Measurements from ENCODE around the gene FAM25G. TPM values are rescaled to one million over a fixed set of nuclear protein-coding genes. Genes with fewer than 3 reads are reported as not detected.
A peak's percentile ranks its signal among the peaks of the same experiment; 100 is the strongest.
"Not testable (repeated sequence)": the region's sequence is repeated elsewhere in the genome, so short reads cannot be mapped to it uniquely, and the experiment has no call there.

Gene FAM25G
- total RNA-seq, 1 donor from 2014 or later = not detected

- H3K27ac Mint-ChIP-seq; H3K4me3 Mint-ChIP-seq; H3K4me1 Mint-ChIP-seq; intact Hi-C loops (cut with micrococcal nuclease); H3K36me3 Mint-ChIP-seq (ENCODE audit: low read depth); DNase-seq; H3K27me3 Mint-ChIP-seq; H3K9me3 Mint-ChIP-seq: not testable (repeated sequence)
Measured at GRCh38 chr10:47475101-47475500, 16.4 kb downstream of the FAM25G start.

- H3K4me3 Mint-ChIP-seq; DNase-seq; H3K27ac Mint-ChIP-seq; intact Hi-C loops (cut with micrococcal nuclease); H3K4me1 Mint-ChIP-seq; H3K36me3 Mint-ChIP-seq (ENCODE audit: low read depth); H3K27me3 Mint-ChIP-seq; H3K9me3 Mint-ChIP-seq: not testable (repeated sequence)
Measured at GRCh38 chr10:47473516-47473915, 18.0 kb downstream of the FAM25G start.

- intact Hi-C loops (cut with micrococcal nuclease); H3K4me3 Mint-ChIP-seq; H3K4me1 Mint-ChIP-seq; H3K27ac Mint-ChIP-seq; DNase-seq; H3K36me3 Mint-ChIP-seq (ENCODE audit: low read depth); H3K9me3 Mint-ChIP-seq; H3K27me3 Mint-ChIP-seq: not testable (repeated sequence)
Measured at GRCh38 chr10:47472647-47473046, 18.9 kb downstream of the FAM25G start.

GRCh38 chr10:47472072-47472471 lies 19.4 kb downstream of the FAM25G start:
- H3K4me1 Mint-ChIP-seq; H3K4me3 Mint-ChIP-seq; H3K36me3 Mint-ChIP-seq (ENCODE audit: low read depth); H3K27ac Mint-ChIP-seq; intact Hi-C loops (cut with micrococcal nuclease); DNase-seq; H3K27me3 Mint-ChIP-seq; H3K9me3 Mint-ChIP-seq: not testable (repeated sequence)

GRCh38 chr10:47468731-47469528 lies 22.6 kb downstream of the FAM25G start:
- H3K9me3 Mint-ChIP-seq; H3K36me3 Mint-ChIP-seq (ENCODE audit: low read depth); H3K4me1 Mint-ChIP-seq; H3K4me3 Mint-ChIP-seq; H3K27me3 Mint-ChIP-seq; DNase-seq; H3K27ac Mint-ChIP-seq; intact Hi-C loops (cut with micrococcal nuclease): not testable (repeated sequence)

GRCh38 chr10:47467957-47468356 lies 23.5 kb downstream of the FAM25G start:
- DNase-seq; H3K27me3 Mint-ChIP-seq; H3K4me1 Mint-ChIP-seq; H3K36me3 Mint-ChIP-seq (ENCODE audit: low read depth); H3K9me3 Mint-ChIP-seq; intact Hi-C loops (cut with micrococcal nuclease); H3K4me3 Mint-ChIP-seq; H3K27ac Mint-ChIP-seq: not testable (repeated sequence)

GRCh38 chr10:47467458-47467857 lies 24.0 kb downstream of the FAM25G start:
- H3K9me3 Mint-ChIP-seq; H3K36me3 Mint-ChIP-seq (ENCODE audit: low read depth); H3K4me1 Mint-ChIP-seq; H3K27ac Mint-ChIP-seq; DNase-seq; H3K4me3 Mint-ChIP-seq; intact Hi-C loops (cut with micrococcal nuclease); H3K27me3 Mint-ChIP-seq: not testable (repeated sequence)

DNA sequence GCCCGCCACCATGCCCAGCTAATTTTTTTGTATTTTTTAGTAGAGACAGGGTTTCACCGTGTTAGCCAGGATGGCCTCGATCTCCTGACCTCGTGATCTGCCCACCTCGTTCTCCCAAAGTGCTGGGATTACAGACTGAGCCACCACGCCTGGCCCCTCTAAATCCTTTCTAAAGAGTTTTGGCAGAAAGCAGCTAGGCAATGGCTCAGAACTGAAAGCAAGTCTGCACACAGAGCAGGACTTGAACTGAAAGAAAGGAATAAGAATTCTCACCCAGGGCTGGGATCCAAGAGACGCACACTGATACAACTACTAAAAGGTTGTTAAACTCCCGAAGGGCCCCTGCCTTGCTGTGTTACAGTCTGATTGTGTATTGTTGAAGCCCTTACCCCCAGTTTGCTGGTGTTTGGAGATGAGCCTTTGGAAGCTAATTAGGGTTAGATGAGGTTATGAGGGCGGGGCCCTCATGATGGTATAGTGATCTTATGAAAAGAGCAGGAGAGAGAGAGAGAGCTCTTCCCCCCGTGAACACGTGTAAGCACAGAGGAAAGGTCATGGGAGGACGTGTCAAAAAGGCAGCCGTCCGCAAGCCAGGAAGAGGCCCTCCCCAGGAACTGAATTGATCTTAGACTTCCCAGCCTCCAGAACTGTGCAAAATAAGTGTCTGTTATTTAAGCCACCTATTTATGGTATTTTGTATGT lies 26.1 kb downstream of the FAM25G start:
- H3K27me3 Mint-ChIP-seq; H3K4me1 Mint-ChIP-seq; H3K9me3 Mint-ChIP-seq; H3K27ac Mint-ChIP-seq; H3K36me3 Mint-ChIP-seq (ENCODE audit: low read depth); DNase-seq; H3K4me3 Mint-ChIP-seq; intact Hi-C loops (cut with micrococcal nuclease): not testable (repeated sequence)

DNA sequence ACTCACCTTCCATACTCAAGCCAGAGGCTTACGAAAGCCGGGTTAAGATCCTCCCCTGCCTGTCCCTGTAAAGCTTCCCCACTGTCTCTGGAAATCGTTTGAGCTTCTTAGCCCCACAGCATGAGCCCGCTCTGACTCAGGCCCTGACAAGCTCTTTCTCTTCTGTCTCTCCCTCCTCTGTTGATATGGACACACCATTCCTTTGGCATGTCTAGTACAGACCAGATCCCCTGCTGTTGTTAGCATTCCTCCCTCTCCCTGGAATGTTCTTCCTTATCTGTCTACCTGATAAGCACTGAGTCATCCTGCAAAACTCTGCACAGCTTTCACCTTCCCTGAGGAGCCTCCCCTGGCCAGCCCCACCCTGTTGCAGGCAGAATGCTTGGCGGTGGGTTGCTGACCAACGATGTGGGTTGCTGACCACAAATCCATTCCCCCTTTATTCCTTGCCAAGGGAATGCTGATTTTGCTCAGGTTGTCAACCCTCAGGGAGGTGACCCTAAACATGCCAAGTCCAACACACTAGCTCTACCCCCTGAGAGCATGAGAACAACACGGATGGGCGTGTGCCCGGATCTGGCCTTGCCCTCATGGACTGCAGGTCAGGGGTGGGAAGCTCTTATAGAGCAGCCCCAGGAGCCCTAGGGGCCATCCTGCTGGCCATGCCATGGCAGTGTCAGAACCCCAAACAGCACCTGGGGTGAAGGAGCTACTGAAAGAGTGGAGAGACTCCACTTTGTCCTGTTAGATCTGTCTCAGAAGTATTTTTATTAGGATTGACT lies 28.7 kb downstream of the FAM25G start:
- H3K4me1 Mint-ChIP-seq; DNase-seq; H3K9me3 Mint-ChIP-seq; H3K36me3 Mint-ChIP-seq (ENCODE audit: low read depth); H3K4me3 Mint-ChIP-seq; H3K27ac Mint-ChIP-seq; intact Hi-C loops (cut with micrococcal nuclease): not testable (repeated sequence)
- peaks cover 14% of the 10 kb centered on the region for H3K27me3 Mint-ChIP-seq

GRCh38 chr10:47461261-47461687 lies 30.2 kb downstream of the FAM25G start:
- H3K4me3 Mint-ChIP-seq = peak overlapping the region; percentile 34
- H3K36me3 Mint-ChIP-seq (ENCODE audit: low read depth); H3K4me1 Mint-ChIP-seq; H3K9me3 Mint-ChIP-seq; intact Hi-C loops (cut with micrococcal nuclease); DNase-seq; H3K27ac Mint-ChIP-seq: not testable (repeated sequence)
- H3K27me3 Mint-ChIP-seq = peaks cover 14% of the 10 kb centered on the region

- DNase-seq = no peak
- peaks cover 21% of the 10 kb centered on the region for H3K27me3 Mint-ChIP-seq
- no peaks in the 10 kb centered on the region for H3K36me3 Mint-ChIP-seq (ENCODE audit: low read depth)
- H3K9me3 Mint-ChIP-seq = no peaks in the 10 kb centered on the region
- intact Hi-C loops (cut with micrococcal nuclease) = no loop called here
- no peak overlapping the region for H3K27ac Mint-ChIP-seq
- H3K4me3 Mint-ChIP-seq = no peak overlapping the region
- H3K4me1 Mint-ChIP-seq = peaks cover 4% of the 10 kb centered on the region
Measured at GRCh38 chr10:47458466-47459154, 32.9 kb downstream of the FAM25G start.

DNA sequence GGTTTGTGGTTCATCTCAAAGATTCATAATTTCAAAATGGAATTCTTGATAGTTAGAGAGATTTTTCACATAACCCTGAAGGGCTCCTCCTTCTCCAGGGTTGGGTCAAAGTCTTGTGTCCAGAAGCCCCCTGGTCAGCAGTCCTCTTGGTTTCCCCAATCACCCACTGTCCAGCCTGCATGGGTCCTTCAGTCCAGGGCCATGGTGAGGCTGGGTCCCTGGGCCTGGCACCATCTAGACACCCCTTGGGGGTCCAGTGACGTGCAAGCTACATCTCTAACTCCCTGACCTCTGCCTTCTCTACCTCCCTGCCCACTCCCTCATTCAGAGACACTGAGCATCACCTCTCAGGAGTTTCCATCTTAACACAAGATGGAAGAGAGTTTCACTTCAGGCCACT lies 33.7 kb downstream of the FAM25G start:
- H3K36me3 Mint-ChIP-seq (ENCODE audit: low read depth) = no peaks in the 10 kb centered on the region
- no peaks in the 10 kb centered on the region for H3K9me3 Mint-ChIP-seq
- H3K4me3 Mint-ChIP-seq = no peak overlapping the region
- H3K27ac Mint-ChIP-seq = no peak overlapping the region
- no peak for DNase-seq
- intact Hi-C loops (cut with micrococcal nuclease) = no loop called here
- H3K27me3 Mint-ChIP-seq = peaks cover 20% of the 10 kb centered on the region
- H3K4me1 Mint-ChIP-seq = peaks cover 4% of the 10 kb centered on the region

DNA sequence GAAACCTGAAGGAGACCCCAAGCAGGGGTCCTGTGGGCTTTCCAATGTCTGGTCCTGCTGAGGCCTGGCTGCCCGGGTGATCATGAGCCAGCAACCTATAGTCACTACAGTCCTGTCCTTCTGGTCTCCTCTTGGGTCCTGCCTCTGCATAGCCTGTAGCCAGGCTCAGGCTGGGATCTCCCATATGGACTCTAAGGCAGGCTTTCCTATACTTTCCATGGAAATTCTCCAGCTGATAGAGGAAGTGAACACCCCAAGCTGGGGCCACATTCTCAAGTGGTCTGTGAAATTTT lies 34.0 kb downstream of the FAM25G start:
- Mint-ChIP-seq H3K27me3 (peaks cover 20% of the 10 kb centered on the region), H3K4me3 (no peak overlapping the region), H3K27ac (no peak overlapping the region), H3K9me3 (no peaks in the 10 kb centered on the region), H3K36me3 (ENCODE audit: low read depth) (no peaks in the 10 kb centered on the region), H3K4me1 (peaks cover 4% of the 10 kb centered on the region)
- intact Hi-C loops (cut with micrococcal nuclease) = no loop called here
- DNase-seq = peak; percentile 40

All from activated CD4-positive, alpha-beta T cell treated with anti-CD3 and anti-CD28 coated beads, Interleukin-2, amount 10 ng/mL, durations not matched to agents 24 days and 14 days (primary cell).